Hepatocyte (in vitro differentiated cells): ENCODE measurements around the gene TRPM5. TPM values are rescaled to one million over a fixed set of nuclear protein-coding genes. Genes with fewer than 3 reads are reported as not detected.

ENCODE experiments used
- DNase-seq: peaks from one replicate; pipeline ENCODE4 v3.0.0-alpha.2; 2016; ENCODE audit warnings: low spot score
- H2AFZ ChIP-seq: fragments of 200-600 bp; sonication (generic); 2 replicates; pipeline ENCODE4 v1.6.0; 2016; ENCODE audit warnings: antibody characterized with exemption, mild to moderate bottlenecking
- H3K27ac ChIP-seq: fragments of 200-600 bp; sonication (generic); 2 replicates; pipeline ENCODE4 v1.5.1; 2016; ENCODE audit warnings: mild to moderate bottlenecking
- H3K27me3 ChIP-seq: fragments of 200-600 bp; sonication (generic); 2 replicates; pipeline ENCODE4 v1.6.1; 2016
- H3K36me3 ChIP-seq: fragments of 200-600 bp; sonication (generic); replicated peaks from 2 replicates; pipeline ENCODE4 v1.5.1; 2016; ENCODE audit warnings: low read depth; ENCODE audit not compliant: insufficient read depth
- H3K4me1 ChIP-seq: fragments of 200-600 bp; sonication (generic); 2 replicates; pipeline ENCODE4 v1.5.1; 2016; ENCODE audit warnings: mild to moderate bottlenecking, moderate library complexity; ENCODE audit not compliant: insufficient read depth
- H3K4me2 ChIP-seq: fragments of 200-600 bp; sonication (generic); 2 replicates; pipeline ENCODE4 v1.6.0; 2016
- H3K4me3 ChIP-seq: fragments of 200-600 bp; sonication (generic); 2 replicates; pipeline ENCODE4 v1.5.1; 2016; ENCODE audit warnings: mild to moderate bottlenecking
- H3K79me2 ChIP-seq: fragments of 200-600 bp; sonication (generic); 2 replicates; pipeline ENCODE4 v1.6.0; 2017; ENCODE audit warnings: mild to moderate bottlenecking
- H3K9me2 ChIP-seq: fragments of 200-600 bp; sonication (generic); replicated peaks from 2 replicates; pipeline ENCODE4 v1.6.0; 2017; ENCODE audit warnings: mild to moderate bottlenecking; ENCODE audit not compliant: insufficient read depth
- H3K9me3 ChIP-seq: fragments of 200-600 bp; sonication (generic); 2 replicates; pipeline ENCODE4 v1.5.1; 2016; ENCODE audit warnings: low read depth, mild to moderate bottlenecking
- H4K20me1 ChIP-seq: fragments of 200-600 bp; sonication (generic); 2 replicates; pipeline ENCODE4 v1.6.0; 2016; ENCODE audit warnings: mild to moderate bottlenecking; ENCODE audit not compliant: insufficient read depth, poor library complexity, severe bottlenecking
- CTCF ChIP-seq: fragments of 200-600 bp; sonication (generic); IDR thresholded peaks from 2 replicates; pipeline ENCODE4 v1.5.1; 2016; ENCODE audit warnings: antibody characterized with exemption, mild to moderate bottlenecking; ENCODE audit not compliant: poor library complexity
- EZH2 ChIP-seq: fragments of 200-600 bp; sonication (generic); IDR thresholded peaks from 2 replicates; pipeline ENCODE4 v1.6.1; 2016; ENCODE audit warnings: antibody characterized with exemption, mild to moderate bottlenecking, borderline replicate concordance
- EZH2phosphoT487 ChIP-seq: fragments of 200-600 bp; sonication (generic); IDR thresholded peaks from one replicate; pipeline ENCODE4 v1.6.1; 2018; ENCODE audit warnings: antibody characterized with exemption, mild to moderate bottlenecking, low read depth, moderate library complexity; ENCODE audit not compliant: unreplicated experiment, severe bottlenecking
- WGBS: methylation state at CpG from one replicate; pipeline ENCODE4 v1.1.6; 2016; ENCODE audit warnings: low lambda C conversion rate; ENCODE audit errors: missing lambda C conversion rate; 5-methylcytosine and 5-hydroxymethylcytosine counted together
- polyA plus RNA-seq: library from polyadenylated mRNA; unstranded; fragments of >200 nt; fragmentation: Nextera tagmentation; extraction: Ambion mirVana; gene quantifications from 2 replicates; pipeline ENCODE4 v1.2.1, GENCODE V29; 2016
- total RNA-seq: library from RNA; depleted of rRNA; stranded (reverse); fragments of >200 nt; gene quantifications from 2 replicates; pipeline ENCODE4 v1.2.3, GENCODE V29; 2014

The TRPM5 gene
- total and polyA plus RNA-seq, 2 experiments from 2014 or later: 0.07 to 0.13 TPM

- Histone ChIP-seq H3K36me3 (no peaks in the 10 kb centered on the region), H3K4me3 (no peak overlapping the region), H3K4me1 (no peaks in the 10 kb centered on the region), H2AFZ (no peak overlapping the region), H3K4me2 (no peak overlapping the region), H3K9me2 (no peaks in the 10 kb centered on the region), H3K79me2 (no peaks in the 10 kb centered on the region), H3K27ac (no peak overlapping the region), H3K9me3 (no peaks in the 10 kb centered on the region), H4K20me1 (no peaks in the 10 kb centered on the region), H3K27me3 (no peaks in the 10 kb centered on the region)
- TF ChIP-seq EZH2phosphoT487 (no peak), EZH2 (no peak), CTCF (no peak)
- DNase-seq: no peak
- WGBS: 91% methylated on average over 30 of the region's 30 CpGs
Observed at GRCh38 chr11:2417856-2418692, 26.2 kb downstream of the TRPM5 start.

- no peaks in the 10 kb centered on the region for H3K9me2 ChIP-seq
- no peak overlapping the region for H3K4me3 ChIP-seq
- H3K9me3 ChIP-seq: no peaks in the 10 kb centered on the region
- no peaks in the 10 kb centered on the region for H3K27me3 ChIP-seq
- no peaks in the 10 kb centered on the region for H3K79me2 ChIP-seq
- H3K4me2 ChIP-seq: no peak overlapping the region
- WGBS: 90% methylated on average over 18 of the region's 18 CpGs
- no peaks in the 10 kb centered on the region for H3K4me1 ChIP-seq
- DNase-seq: no peak
- H3K27ac ChIP-seq: no peak overlapping the region
- no peak overlapping the region for H2AFZ ChIP-seq
- H4K20me1 ChIP-seq: no peaks in the 10 kb centered on the region
- TF ChIP-seq EZH2: no peak
- TF ChIP-seq EZH2phosphoT487: no peak
- no peak for TF ChIP-seq CTCF
- no peaks in the 10 kb centered on the region for H3K36me3 ChIP-seq
Observed at GRCh38 chr11:2416765-2417164, 27.5 kb downstream of the TRPM5 start.

GRCh38 chr11:2415601-2416380 lies 28.5 kb downstream of the TRPM5 start:
- Histone ChIP-seq H3K4me1 (no peaks in the 10 kb centered on the region), H2AFZ (no peak overlapping the region), H4K20me1 (no peaks in the 10 kb centered on the region), H3K9me3 (no peaks in the 10 kb centered on the region), H3K36me3 (no peaks in the 10 kb centered on the region), H3K27ac (no peak overlapping the region), H3K79me2 (no peaks in the 10 kb centered on the region), H3K27me3 (no peaks in the 10 kb centered on the region), H3K4me3 (no peak overlapping the region), H3K4me2 (no peak overlapping the region), H3K9me2 (no peaks in the 10 kb centered on the region)
- TF ChIP-seq EZH2phosphoT487 (no peak), CTCF (no peak), EZH2 (no peak)
- no peak for DNase-seq
- 94% methylated on average over 33 of the region's 34 CpGs for WGBS
